ENCODE measurements around the gene RSPO1.

The RSPO1 gene

GRCh38 chr1:37622131-37622530, 12.6 kb downstream of the RSPO1 start:
- H3K4me3 ChIP-seq (ENCODE audit: low read depth, low read length): no peak overlapping the region
- no peak for TF ChIP-seq CTCF (IDR thresholded peaks at IDR 0.05; ENCODE audit: borderline replicate concordance, insufficient read depth, low read depth, low read length)

GRCh38 chr1:37621326-37621870, 13.3 kb downstream of the RSPO1 start:
- no peak overlapping the region for H3K4me3 ChIP-seq (ENCODE audit: low read depth, low read length)
- no peak for TF ChIP-seq CTCF (IDR thresholded peaks at IDR 0.05; ENCODE audit: borderline replicate concordance, insufficient read depth, low read depth, low read length)

- TF ChIP-seq CTCF (IDR thresholded peaks at IDR 0.05; ENCODE audit: borderline replicate concordance, insufficient read depth, low read depth, low read length): no peak
- no peak overlapping the region for H3K4me3 ChIP-seq (ENCODE audit: low read depth, low read length)
These were observed 14.0 kb downstream of the RSPO1 start for GRCh38 chr1:37620707-37621106.

GRCh38 chr1:37616330-37616729, 18.4 kb downstream of the RSPO1 start:
- H3K4me3 ChIP-seq (ENCODE audit: low read depth, low read length): no peak overlapping the region
- TF ChIP-seq CTCF (IDR thresholded peaks at IDR 0.05; ENCODE audit: borderline replicate concordance, insufficient read depth, low read depth, low read length): no peak

- no peak for TF ChIP-seq CTCF (IDR thresholded peaks at IDR 0.05; ENCODE audit: borderline replicate concordance, insufficient read depth, low read depth, low read length)
- no peak overlapping the region for H3K4me3 ChIP-seq (ENCODE audit: low read depth, low read length)
These were observed 20.6 kb downstream of the RSPO1 start for GRCh38 chr1:37614105-37614504.

- TF ChIP-seq CTCF (IDR thresholded peaks at IDR 0.05; ENCODE audit: borderline replicate concordance, insufficient read depth, low read depth, low read length): no peak
These were observed 22.5 kb downstream of the RSPO1 start for GRCh38 chr1:37612186-37612585.

GRCh38 chr1:37609994-37610393, 24.7 kb downstream of the RSPO1 start:
- no peak overlapping the region for H3K4me3 ChIP-seq (ENCODE audit: low read depth, low read length)
- TF ChIP-seq CTCF (IDR thresholded peaks at IDR 0.05; ENCODE audit: borderline replicate concordance, insufficient read depth, low read depth, low read length): no peak

More at GRCh38 chr1:37612186-37612585, 22.5 kb downstream of the RSPO1 start:
- no peak overlapping the region for H3K4me3 ChIP-seq (ENCODE audit: low read depth, low read length)

All from GM12875 (cell line).